Stimulated activated CD8-positive, alpha-beta memory T cell treated with anti-CD3 and anti-CD28 coated beads, Interleukin-4, amount 100 ng/mL, for 1 hour (primary cell): ENCODE measurements around the gene VKORC1.
"Not testable (repeated sequence)": the region's sequence is repeated elsewhere in the genome, so short reads cannot be mapped to it uniquely, and the experiment has no call there.

Experiments used
- DNase-seq, 2 donors: peaks; one replicate each; pipeline ENCODE4 v3.0.0-alpha.2; 2020; ENCODE audit warnings: low read depth in 2 of 2, low spot score in 1 of 2

Gene VKORC1

GRCh38 chr16:31107465-31107867 lies 12.9 kb upstream of the VKORC1 start:
- no peak for DNase-seq

GRCh38 chr16:31106509-31107464 lies 12.2 kb upstream of the VKORC1 start:
- DNase-seq = no peak

- peak; percentile 65 to 74 for DNase-seq
These were observed 11.1 kb upstream of the VKORC1 start for GRCh38 chr16:31105677-31106213.

GRCh38 chr16:31100876-31101641 lies 6.5 kb upstream of the VKORC1 start:
- DNase-seq = not testable (repeated sequence)

GRCh38 chr16:31099860-31100638 lies 5.5 kb upstream of the VKORC1 start:
- no peak for DNase-seq

GRCh38 chr16:31094088-31094423 lies 541 bp downstream of the VKORC1 start:
- DNase-seq = no peak

- no peak for DNase-seq
These were observed 1.4 kb downstream of the VKORC1 start for GRCh38 chr16:31093132-31093703.

GRCh38 chr16:31092330-31092729 lies 2.3 kb downstream of the VKORC1 start:
- DNase-seq = no peak

GRCh38 chr16:31090540-31090939 lies 4.1 kb downstream of the VKORC1 start:
- no peak for DNase-seq

GRCh38 chr16:31089199-31089598 lies 5.4 kb downstream of the VKORC1 start:
- no peak for DNase-seq

- DNase-seq = no peak
These were observed 6.0 kb downstream of the VKORC1 start, which contains the start of gene PRSS53 for GRCh38 chr16:31088459-31089183. PRSS53 (minus strand) TSS chr16:31088943; CDS start chr16:31088809, 134 bp downstream.

- no peak for DNase-seq
These were observed 6.6 kb downstream of the VKORC1 start for GRCh38 chr16:31087971-31088370.

GRCh38 chr16:31087481-31087880 lies 7.1 kb downstream of the VKORC1 start:
- no peak for DNase-seq

- no peak for DNase-seq
These were observed 8.0 kb downstream of the VKORC1 start for GRCh38 chr16:31086629-31086906.

GRCh38 chr16:31085873-31086628 lies 8.5 kb downstream of the VKORC1 start:
- DNase-seq = no peak

GRCh38 chr16:31085411-31085810 lies 9.2 kb downstream of the VKORC1 start:
- no peak for DNase-seq

GRCh38 chr16:31084584-31085302 lies 9.9 kb downstream of the VKORC1 start:
- DNase-seq = no peak

GRCh38 chr16:31083981-31084380 lies 10.6 kb downstream of the VKORC1 start:
- DNase-seq = no peak

- no peak for DNase-seq
These were observed 11.0 kb downstream of the VKORC1 start for GRCh38 chr16:31083556-31083955.
